ENCODE results near the gene UBE2E2. TPM values are rescaled to one million over a fixed set of nuclear protein-coding genes. Genes with fewer than 3 reads are reported as not detected.

The UBE2E2 gene
- total RNA-seq, 2 experiments from 2014 or later, result 14.1 to 20.2 TPM

- no peaks in the 10 kb centered on the region for H3K36me3 ChIP-seq (ENCODE audit: insufficient read depth, low read length)
- no peaks in the 10 kb centered on the region for H3K27me3 ChIP-seq (ENCODE audit: control insufficient read depth in 1 of 2, insufficient read depth in 2 of 2, low read length in 2 of 2)
- no peaks in the 10 kb centered on the region for H3K36me3 Mint-ChIP-seq (ENCODE audit: low read depth)
- H3K27ac ChIP-seq (ENCODE audit: low read depth in 1 of 2, low read length in 2 of 2), result no peak overlapping the region
- ChIA-PET POLR2A (no interaction called here), CTCF (no interaction called here)
- H3K4me3 Mint-ChIP-seq, result no peak overlapping the region
- peaks cover 53% of the 10 kb centered on the region for H3K4me1 Mint-ChIP-seq (ENCODE audit: low read depth)
- peaks cover 0 to 3% of the 10 kb centered on the region in 2 experiments for H3K9me3 ChIP-seq (ENCODE audit: control insufficient read depth in 1 of 2, insufficient read depth in 1 of 2, low read length in 2 of 2)
- peaks cover 11% of the 10 kb centered on the region for H3K4me1 ChIP-seq (ENCODE audit: insufficient read depth, low read length)
- intact Hi-C loops (cut with DNase I, micrococcal nuclease), result no loop called here
- H3K4me3 ChIP-seq (ENCODE audit: low read length), result no peak overlapping the region
- ATAC-seq (ENCODE audit: poor library complexity) (no peak), DNase-seq (no peak)
- H3K9me3 Mint-ChIP-seq, result no peaks in the 10 kb centered on the region
- no peaks in the 10 kb centered on the region for H3K27me3 Mint-ChIP-seq
- TF ChIP-seq, protein P1, sequence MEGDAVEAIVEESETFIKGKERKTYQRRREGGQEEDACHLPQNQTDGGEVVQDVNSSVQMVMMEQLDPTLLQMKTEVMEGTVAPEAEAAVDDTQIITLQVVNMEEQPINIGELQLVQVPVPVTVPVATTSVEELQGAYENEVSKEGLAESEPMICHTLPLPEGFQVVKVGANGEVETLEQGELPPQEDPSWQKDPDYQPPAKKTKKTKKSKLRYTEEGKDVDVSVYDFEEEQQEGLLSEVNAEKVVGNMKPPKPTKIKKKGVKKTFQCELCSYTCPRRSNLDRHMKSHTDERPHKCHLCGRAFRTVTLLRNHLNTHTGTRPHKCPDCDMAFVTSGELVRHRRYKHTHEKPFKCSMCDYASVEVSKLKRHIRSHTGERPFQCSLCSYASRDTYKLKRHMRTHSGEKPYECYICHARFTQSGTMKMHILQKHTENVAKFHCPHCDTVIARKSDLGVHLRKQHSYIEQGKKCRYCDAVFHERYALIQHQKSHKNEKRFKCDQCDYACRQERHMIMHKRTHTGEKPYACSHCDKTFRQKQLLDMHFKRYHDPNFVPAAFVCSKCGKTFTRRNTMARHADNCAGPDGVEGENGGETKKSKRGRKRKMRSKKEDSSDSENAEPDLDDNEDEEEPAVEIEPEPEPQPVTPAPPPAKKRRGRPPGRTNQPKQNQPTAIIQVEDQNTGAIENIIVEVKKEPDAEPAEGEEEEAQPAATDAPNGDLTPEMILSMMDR (IDR thresholded peaks at IDR 0.05), result no peak
- no peak overlapping the region for H3K27ac Mint-ChIP-seq
Measured at GRCh38 chr3:23439080-23439479, 236.0 kb downstream of the UBE2E2 start.

- TF ChIP-seq, protein P1 (IDR thresholded peaks at IDR 0.05), result no peak
- Mint-ChIP-seq H3K27ac (peak overlapping the region; percentile 31), H3K4me3 (peak overlapping the region; percentile 46), H3K36me3 (ENCODE audit: low read depth) (no peaks in the 10 kb centered on the region), H3K9me3 (no peaks in the 10 kb centered on the region), H3K27me3 (no peaks in the 10 kb centered on the region), H3K4me1 (ENCODE audit: low read depth) (peaks cover 56% of the 10 kb centered on the region)
- intact Hi-C loops (cut with DNase I, micrococcal nuclease), result no loop called here
- Histone ChIP-seq H3K27me3 (ENCODE audit: control insufficient read depth in 1 of 2, insufficient read depth in 2 of 2, low read length in 2 of 2) (no peaks in the 10 kb centered on the region), H3K4me1 (ENCODE audit: insufficient read depth, low read length) (peaks cover 11% of the 10 kb centered on the region), H3K4me3 (ENCODE audit: low read length) (no peak overlapping the region), H3K36me3 (ENCODE audit: insufficient read depth, low read length) (no peaks in the 10 kb centered on the region), H3K9me3 (ENCODE audit: control insufficient read depth in 1 of 2, insufficient read depth in 1 of 2, low read length in 2 of 2) (peaks cover 0 to 3% of the 10 kb centered on the region in 2 experiments), H3K27ac (ENCODE audit: low read depth in 1 of 2, low read length in 2 of 2) (no peak overlapping the region)
- DNase-seq (peak in 1 of 14 experiments; percentile 25), ATAC-seq (ENCODE audit: poor library complexity) (no peak)
- CTCF ChIA-PET, result no interaction called here
- POLR2A ChIA-PET, result no interaction called here
Measured at GRCh38 chr3:23440416-23441294, 237.5 kb downstream of the UBE2E2 start.

- Mint-ChIP-seq H3K9me3 (no peaks in the 10 kb centered on the region), H3K4me1 (ENCODE audit: low read depth) (peaks cover 55% of the 10 kb centered on the region), H3K27ac (no peak overlapping the region), H3K27me3 (no peaks in the 10 kb centered on the region), H3K36me3 (ENCODE audit: low read depth) (no peaks in the 10 kb centered on the region), H3K4me3 (no peak overlapping the region)
- Histone ChIP-seq H3K36me3 (ENCODE audit: insufficient read depth, low read length) (no peaks in the 10 kb centered on the region), H3K9me3 (ENCODE audit: control insufficient read depth in 1 of 2, insufficient read depth in 1 of 2, low read length in 2 of 2) (no peaks in the 10 kb centered on the region), H3K27ac (ENCODE audit: low read depth in 1 of 2, low read length in 2 of 2) (no peak overlapping the region), H3K4me3 (ENCODE audit: low read length) (no peak overlapping the region), H3K27me3 (ENCODE audit: control insufficient read depth in 1 of 2, insufficient read depth in 2 of 2, low read length in 2 of 2) (no peaks in the 10 kb centered on the region), H3K4me1 (ENCODE audit: insufficient read depth, low read length) (peaks cover 11% of the 10 kb centered on the region)
- CTCF ChIA-PET, result no interaction called here
- ATAC-seq (ENCODE audit: poor library complexity) (peak; percentile 82), DNase-seq (peak in 4 of 14 experiments; percentile 13 to 64 (median 51))
- intact Hi-C loops (cut with DNase I, micrococcal nuclease), result no loop called here
- POLR2A ChIA-PET, result interaction anchor here (1.2 kb wide), 2 partner anchors 15 to 474 kb away, joined by 3 to 4 read pairs; partner anchors contain the start of genes NKIRAS1 and RPL15
- TF ChIP-seq, protein P1 (IDR thresholded peaks at IDR 0.05), result no peak
Measured at GRCh38 chr3:23442598-23443383, 239.7 kb downstream of the UBE2E2 start.

Data from CD4-positive, alpha-beta T cell (primary cell).